Muscle layer of colon (tissue), 2 donors: ENCODE measurements around the gene NHS.
"Not testable (repeated sequence)": the region's sequence is repeated elsewhere in the genome, so short reads cannot be mapped to it uniquely, and the experiment has no call there.

Experiments
- H3K27ac ChIP-seq: one replicate; pipeline ENCODE4 v1.7.0; 2013; ENCODE audit warnings: low read depth, mild to moderate bottlenecking, low read length, moderate library complexity
- H3K27me3 ChIP-seq, 2 donors: one replicate each; pipeline ENCODE4 v1.7.0; 2013; ENCODE audit warnings: low read length in 2 of 2, mild to moderate bottlenecking in 2 of 2; ENCODE audit not compliant: insufficient read depth in 2 of 2, control insufficient read depth in 1 of 2
- H3K36me3 ChIP-seq: one replicate; pipeline ENCODE4 v1.7.0; 2013; ENCODE audit warnings: mild to moderate bottlenecking, low read length; ENCODE audit not compliant: insufficient read depth
- H3K4me1 ChIP-seq: one replicate; pipeline ENCODE4 v1.7.0; 2013; ENCODE audit warnings: mild to moderate bottlenecking, low read length; ENCODE audit not compliant: insufficient read depth
- H3K4me3 ChIP-seq, 2 donors: one replicate each; pipeline ENCODE4 v1.7.0; 2013; ENCODE audit warnings: low read length in 2 of 2, low read depth in 1 of 2, mild to moderate bottlenecking in 1 of 2, moderate library complexity in 1 of 2
- H3K9ac ChIP-seq: one replicate; pipeline ENCODE4 v1.7.0; 2013; ENCODE audit warnings: low read length
- H3K9me3 ChIP-seq: one replicate; pipeline ENCODE4 v1.7.0; 2013; ENCODE audit warnings: mild to moderate bottlenecking, low read length
- donor health status: abdominal sarcoma.
- donor health status: Adenocarcinoma of cecum.

NHS gene

GRCh38 chrX:17431171-17431570, 56.2 kb downstream of the NHS start:
- Histone ChIP-seq H3K9ac (no peak overlapping the region), H3K9me3 (no peaks in the 10 kb centered on the region), H3K27ac (no peak overlapping the region), H3K4me3 (no peak overlapping the region), H3K36me3 (no peaks in the 10 kb centered on the region), H3K27me3 (no peaks in the 10 kb centered on the region), H3K4me1 (no peaks in the 10 kb centered on the region)

DNA sequence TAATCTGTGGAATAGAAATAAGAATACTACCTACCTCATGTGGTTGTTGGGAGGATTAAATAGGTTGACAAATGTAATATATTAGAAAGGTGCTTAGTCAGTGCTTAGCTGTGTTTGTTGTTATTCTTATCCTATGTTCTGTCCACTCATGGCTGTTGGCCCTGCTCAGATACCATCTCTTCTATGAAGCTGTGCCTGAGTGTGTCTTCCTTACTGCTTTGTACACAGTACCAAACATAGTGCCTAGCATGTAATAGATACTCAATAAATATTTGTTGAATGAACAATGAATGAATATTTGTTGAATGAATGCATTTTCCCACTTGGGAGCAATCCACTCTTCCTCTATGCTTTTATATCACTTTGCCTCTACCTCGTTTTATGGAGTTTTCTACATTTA, 57.2 kb downstream of the NHS start:
- Histone ChIP-seq H3K4me3 (no peak overlapping the region), H3K27me3 (no peaks in the 10 kb centered on the region)

GRCh38 chrX:17433965-17434364, 59.0 kb downstream of the NHS start:
- no peaks in the 10 kb centered on the region for H3K9me3 ChIP-seq
- no peaks in the 10 kb centered on the region for H3K4me1 ChIP-seq
- H3K4me3 ChIP-seq = no peak overlapping the region
- H3K27ac ChIP-seq = no peak overlapping the region
- no peaks in the 10 kb centered on the region for H3K27me3 ChIP-seq
- H3K36me3 ChIP-seq = no peaks in the 10 kb centered on the region
- no peak overlapping the region for H3K9ac ChIP-seq

More for the DNA sequence above, 57.2 kb downstream of the NHS start:
- Histone ChIP-seq H3K36me3 (no peaks in the 10 kb centered on the region), H3K27ac (no peak overlapping the region), H3K9me3 (no peaks in the 10 kb centered on the region), H3K9ac (no peak overlapping the region), H3K4me1 (no peaks in the 10 kb centered on the region)

- Histone ChIP-seq H3K36me3 (no peaks in the 10 kb centered on the region), H3K4me3 (no peak overlapping the region), H3K27me3 (no peaks in the 10 kb centered on the region), H3K9ac (no peak overlapping the region), H3K4me1 (peaks cover 2% of the 10 kb centered on the region), H3K9me3 (no peaks in the 10 kb centered on the region), H3K27ac (no peak overlapping the region)
Measured at GRCh38 chrX:17435476-17435875, 60.5 kb downstream of the NHS start.

- Histone ChIP-seq H3K9ac (no peak overlapping the region), H3K4me3 (no peak overlapping the region), H3K27ac (no peak overlapping the region), H3K36me3 (no peaks in the 10 kb centered on the region), H3K4me1 (peaks cover 7% of the 10 kb centered on the region), H3K9me3 (no peaks in the 10 kb centered on the region), H3K27me3 (no peaks in the 10 kb centered on the region)
Measured at GRCh38 chrX:17438221-17438620, 63.2 kb downstream of the NHS start.

DNA sequence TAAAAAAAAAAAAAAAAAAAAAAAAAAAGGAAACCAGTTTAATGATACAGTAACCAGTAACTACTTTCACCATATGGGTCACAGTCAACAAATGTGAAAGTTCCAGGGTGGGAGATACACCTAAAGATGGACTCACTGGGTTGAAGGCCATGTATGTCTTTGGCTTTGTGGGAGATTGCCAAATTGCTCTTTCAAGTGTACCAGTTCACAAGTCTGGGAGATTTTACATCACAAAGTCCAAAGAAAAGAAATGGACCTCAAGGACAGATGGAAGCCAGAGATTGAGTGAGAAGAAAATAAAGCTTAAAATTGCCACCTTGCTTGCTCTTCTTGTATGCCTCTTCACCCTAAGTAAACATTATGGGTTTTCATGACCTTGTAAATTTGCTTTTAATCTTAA, 65.3 kb downstream of the NHS start:
- H3K4me1 ChIP-seq = peaks cover 7% of the 10 kb centered on the region
- no peak overlapping the region for H3K4me3 ChIP-seq
- H3K27me3 ChIP-seq = no peaks in the 10 kb centered on the region
- no peaks in the 10 kb centered on the region for H3K9me3 ChIP-seq
- no peaks in the 10 kb centered on the region for H3K36me3 ChIP-seq
- no peak overlapping the region for H3K9ac ChIP-seq
- no peak overlapping the region for H3K27ac ChIP-seq

- Histone ChIP-seq H3K27me3 (no peaks in the 10 kb centered on the region), H3K9me3 (no peaks in the 10 kb centered on the region), H3K27ac (no peak overlapping the region), H3K4me3 (no peak overlapping the region), H3K4me1 (peaks cover 7% of the 10 kb centered on the region), H3K36me3 (no peaks in the 10 kb centered on the region), H3K9ac (no peak overlapping the region)
Measured at GRCh38 chrX:17440836-17441235, 65.8 kb downstream of the NHS start.

DNA sequence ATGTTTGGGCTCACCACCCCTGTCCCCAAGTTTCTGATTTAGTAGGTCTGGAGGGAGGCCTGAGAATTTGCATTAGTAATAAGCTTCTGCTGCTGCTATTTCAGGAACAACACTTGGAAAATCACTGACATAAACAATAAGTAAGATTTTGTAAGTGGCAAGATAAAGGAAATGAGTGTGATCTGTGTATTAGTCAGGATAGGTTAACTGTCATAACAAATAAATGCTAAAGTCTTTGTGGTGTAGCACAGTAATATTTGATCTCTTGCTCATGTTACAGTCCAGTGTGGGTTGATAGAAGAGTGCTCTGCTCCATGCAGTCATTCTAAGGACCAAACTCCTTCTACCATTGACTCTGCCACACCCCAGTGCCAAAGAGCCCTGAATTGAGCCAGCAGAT, 67.0 kb downstream of the NHS start:
- Histone ChIP-seq H3K9ac (no peak overlapping the region), H3K4me1 (peaks cover 7% of the 10 kb centered on the region), H3K36me3 (no peaks in the 10 kb centered on the region), H3K27ac (no peak overlapping the region), H3K9me3 (no peaks in the 10 kb centered on the region), H3K27me3 (no peaks in the 10 kb centered on the region), H3K4me3 (no peak overlapping the region)

GRCh38 chrX:17442898-17443297, 67.9 kb downstream of the NHS start:
- no peak overlapping the region for H3K9ac ChIP-seq
- no peak overlapping the region for H3K4me3 ChIP-seq
- no peak overlapping the region for H3K27ac ChIP-seq
- peaks cover 7% of the 10 kb centered on the region for H3K4me1 ChIP-seq
- no peaks in the 10 kb centered on the region for H3K9me3 ChIP-seq
- no peaks in the 10 kb centered on the region for H3K27me3 ChIP-seq
- no peaks in the 10 kb centered on the region for H3K36me3 ChIP-seq

DNA sequence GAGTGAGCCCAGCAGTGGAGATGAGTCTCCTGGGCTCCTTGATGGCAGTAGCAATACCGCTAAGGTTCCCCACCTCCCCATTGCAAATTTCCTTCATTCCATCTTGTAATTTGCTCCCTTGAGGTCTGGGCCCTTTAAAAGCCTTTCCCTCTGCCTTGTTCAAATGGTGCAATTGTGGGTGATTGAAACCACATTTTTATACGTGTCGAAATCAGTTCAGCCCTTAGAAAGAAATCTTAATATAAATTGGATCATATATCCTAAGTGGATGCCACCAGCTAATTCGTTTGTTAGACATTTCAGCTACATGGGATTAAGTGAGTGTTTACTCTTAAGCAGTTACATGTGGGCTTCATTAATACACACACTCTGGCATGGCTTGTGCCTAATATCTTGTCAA, 68.6 kb downstream of the NHS start:
- Histone ChIP-seq H3K36me3 (no peaks in the 10 kb centered on the region), H3K27me3 (no peaks in the 10 kb centered on the region), H3K4me3 (no peak overlapping the region), H3K27ac (no peak overlapping the region), H3K9me3 (no peaks in the 10 kb centered on the region), H3K4me1 (peaks cover 7% of the 10 kb centered on the region), H3K9ac (no peak overlapping the region)

- not testable (repeated sequence) for H3K9ac ChIP-seq, H3K4me1 ChIP-seq, H3K27me3 ChIP-seq, H3K36me3 ChIP-seq, H3K4me3 ChIP-seq, H3K27ac ChIP-seq, H3K9me3 ChIP-seq
Measured at GRCh38 chrX:17446269-17446668, 71.3 kb downstream of the NHS start.

- H3K9me3 ChIP-seq = no peaks in the 10 kb centered on the region
- peaks cover 7% of the 10 kb centered on the region for H3K4me1 ChIP-seq
- H3K27me3 ChIP-seq = no peaks in the 10 kb centered on the region
- H3K9ac ChIP-seq = no peak overlapping the region
- H3K36me3 ChIP-seq = no peaks in the 10 kb centered on the region
- H3K27ac ChIP-seq = no peak overlapping the region
- H3K4me3 ChIP-seq = no peak overlapping the region
Measured at GRCh38 chrX:17448188-17448587, 73.2 kb downstream of the NHS start.
